Neural cell (in vitro differentiated cells): ENCODE data around the gene HACD3.

Source experiments
- EZH2 ChIP-seq: fragments of 200-600, 300-800 bp; shearing (Covaris generic), sonication (generic); IDR thresholded peaks from 2 replicates; pipeline ENCODE4 v1.6.1; 2014; ENCODE audit warnings: antibody characterized with exemption, low read length, borderline replicate concordance, mild to moderate bottlenecking; ENCODE audit not compliant: insufficient read depth, poor library complexity, severe bottlenecking
- POLR2AphosphoS5 ChIP-seq: IDR thresholded peaks from 2 replicates; pipeline ENCODE4 v1.6.1; 2012
- TF ChIP-seq, protein P1 (sequence below): fragments of 450-650 bp; IDR thresholded peaks from 2 replicates; pipeline ENCODE4 v1.5.1; 2014; ENCODE audit warnings: antibody characterized with exemption, mild to moderate bottlenecking, moderate library complexity; ENCODE audit not compliant: poor library complexity, severe bottlenecking

DNA sequence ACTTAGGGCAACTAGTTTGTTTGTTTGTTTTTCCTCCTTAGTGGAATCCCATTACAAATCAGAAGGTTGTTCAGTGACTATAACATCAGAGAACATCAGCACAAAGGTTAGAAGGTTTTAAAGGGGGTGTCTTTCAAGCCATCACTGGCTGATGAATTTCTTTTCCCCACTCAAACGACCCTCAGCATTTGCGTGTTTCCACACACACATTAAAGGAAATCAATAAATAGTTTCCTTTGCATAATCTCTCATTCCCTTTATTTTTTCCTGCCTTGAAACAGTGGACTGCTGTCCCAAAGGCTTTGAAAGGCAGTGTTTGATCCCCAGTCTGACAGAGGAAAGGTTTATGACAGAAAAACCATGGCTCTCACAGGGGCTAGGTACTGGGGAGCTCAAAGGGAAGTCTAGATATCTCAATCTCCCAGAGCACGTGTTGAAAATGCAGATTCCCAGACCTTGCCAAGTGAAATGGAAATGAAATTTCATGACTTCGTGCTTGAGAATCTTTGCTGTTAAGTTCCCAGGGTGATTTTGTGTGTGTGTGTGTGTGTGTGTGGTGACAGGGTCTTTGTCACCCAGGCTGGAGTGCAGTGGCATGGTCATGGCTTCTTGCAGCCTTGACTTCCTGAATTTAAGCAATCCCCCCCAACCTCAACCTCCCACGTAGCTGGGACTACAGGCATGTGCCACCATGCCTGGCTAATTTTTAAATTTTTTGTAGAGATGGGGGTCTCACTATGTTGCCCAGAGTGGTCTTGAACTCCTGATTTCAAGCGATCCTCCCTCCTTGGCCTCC lies 82.9 kb downstream of the HACD3 start:
- TF ChIP-seq, protein P1, sequence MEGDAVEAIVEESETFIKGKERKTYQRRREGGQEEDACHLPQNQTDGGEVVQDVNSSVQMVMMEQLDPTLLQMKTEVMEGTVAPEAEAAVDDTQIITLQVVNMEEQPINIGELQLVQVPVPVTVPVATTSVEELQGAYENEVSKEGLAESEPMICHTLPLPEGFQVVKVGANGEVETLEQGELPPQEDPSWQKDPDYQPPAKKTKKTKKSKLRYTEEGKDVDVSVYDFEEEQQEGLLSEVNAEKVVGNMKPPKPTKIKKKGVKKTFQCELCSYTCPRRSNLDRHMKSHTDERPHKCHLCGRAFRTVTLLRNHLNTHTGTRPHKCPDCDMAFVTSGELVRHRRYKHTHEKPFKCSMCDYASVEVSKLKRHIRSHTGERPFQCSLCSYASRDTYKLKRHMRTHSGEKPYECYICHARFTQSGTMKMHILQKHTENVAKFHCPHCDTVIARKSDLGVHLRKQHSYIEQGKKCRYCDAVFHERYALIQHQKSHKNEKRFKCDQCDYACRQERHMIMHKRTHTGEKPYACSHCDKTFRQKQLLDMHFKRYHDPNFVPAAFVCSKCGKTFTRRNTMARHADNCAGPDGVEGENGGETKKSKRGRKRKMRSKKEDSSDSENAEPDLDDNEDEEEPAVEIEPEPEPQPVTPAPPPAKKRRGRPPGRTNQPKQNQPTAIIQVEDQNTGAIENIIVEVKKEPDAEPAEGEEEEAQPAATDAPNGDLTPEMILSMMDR: no peak
- no peak for TF ChIP-seq EZH2
- TF ChIP-seq POLR2AphosphoS5: no peak
